Adipocyte (in vitro differentiated cells): ENCODE results near the gene PNPLA3.

Experiments
- DNase-seq: peaks from one replicate; pipeline ENCODE4 v3.0.0-alpha.2; 2015; ENCODE audit warnings: low read depth
- H3K27me3 ChIP-seq: replicated peaks from 2 replicates; pipeline ENCODE4 v1.7.0; 2013; ENCODE audit warnings: mild to moderate bottlenecking, low read length, moderate library complexity; ENCODE audit not compliant: control insufficient read depth, insufficient read depth
- H3K36me3 ChIP-seq: 2 replicates; pipeline ENCODE4 v1.7.0; 2013; ENCODE audit warnings: low read length, mild to moderate bottlenecking, moderate library complexity; ENCODE audit not compliant: control insufficient read depth, insufficient read depth, severe bottlenecking
- H3K4me1 ChIP-seq: 2 replicates; pipeline ENCODE4 v1.7.0; 2013; ENCODE audit warnings: mild to moderate bottlenecking, low read length, moderate library complexity; ENCODE audit not compliant: control insufficient read depth, insufficient read depth
- H3K4me3 ChIP-seq: 2 replicates; pipeline ENCODE4 v1.7.0; 2013; ENCODE audit warnings: mild to moderate bottlenecking, low read length, moderate library complexity
- H3K9ac ChIP-seq: 2 replicates; pipeline ENCODE4 v1.7.0; 2013; ENCODE audit warnings: mild to moderate bottlenecking, low read length, moderate library complexity
- H3K9me3 ChIP-seq: 2 replicates; pipeline ENCODE4 v1.7.0; 2013; ENCODE audit warnings: mild to moderate bottlenecking, low read length, moderate library complexity; ENCODE audit not compliant: control insufficient read depth

Gene PNPLA3

GRCh38 chr22:43955040-43955882 lies 31.7 kb downstream of the PNPLA3 start, which contains the start of gene SAMM50:
TSS of gene SAMM50 (plus strand) at chr22:43955442. CDS start at chr22:43955578, 136 bp downstream.
- peak within 1 kb of the TSS; percentile 94 for H3K9ac ChIP-seq
- no peaks in the 10 kb centered on the region for H3K9me3 ChIP-seq
- H3K4me3 ChIP-seq: peak within 1 kb of the TSS; percentile 93
- DNase-seq: peak; percentile 97
- peaks cover 32% of the 10 kb centered on the region for H3K4me1 ChIP-seq
- no peaks in the 10 kb centered on the region for H3K27me3 ChIP-seq
- H3K36me3 ChIP-seq: peaks cover 5% of the 10 kb centered on the region

- H3K27me3 ChIP-seq: no peaks in the 10 kb centered on the region
- no peaks in the 10 kb centered on the region for H3K9me3 ChIP-seq
- H3K9ac ChIP-seq: peak overlapping the region; percentile 94
- H3K4me3 ChIP-seq: peak overlapping the region; percentile 93
- H3K4me1 ChIP-seq: peaks cover 32% of the 10 kb centered on the region
- DNase-seq: peak; percentile 25
- no peaks in the 10 kb centered on the region for H3K36me3 ChIP-seq
Measured at GRCh38 chr22:43955883-43956782, 32.5 kb downstream of the PNPLA3 start.

GRCh38 chr22:43956805-43957463 lies 33.3 kb downstream of the PNPLA3 start:
- H3K9ac ChIP-seq: peak overlapping the region; percentile 94
- peak overlapping the region; percentile 93 for H3K4me3 ChIP-seq
- no peak for DNase-seq
- no peaks in the 10 kb centered on the region for H3K36me3 ChIP-seq
- H3K4me1 ChIP-seq: peaks cover 32% of the 10 kb centered on the region
- no peaks in the 10 kb centered on the region for H3K9me3 ChIP-seq
- H3K27me3 ChIP-seq: no peaks in the 10 kb centered on the region

GRCh38 chr22:43957871-43958270 lies 34.3 kb downstream of the PNPLA3 start:
- DNase-seq: no peak
- Histone ChIP-seq H3K4me3 (no peak overlapping the region), H3K36me3 (no peaks in the 10 kb centered on the region)

GRCh38 chr22:43964314-43964857 lies 40.8 kb downstream of the PNPLA3 start:
- Histone ChIP-seq H3K9me3 (no peaks in the 10 kb centered on the region), H3K36me3 (peaks cover 65% of the 10 kb centered on the region), H3K9ac (no peak overlapping the region), H3K4me3 (no peak overlapping the region), H3K4me1 (no peaks in the 10 kb centered on the region), H3K27me3 (no peaks in the 10 kb centered on the region)
- no peak for DNase-seq

More at GRCh38 chr22:43957871-43958270, 34.3 kb downstream of the PNPLA3 start:
- Histone ChIP-seq H3K4me1 (peaks cover 32% of the 10 kb centered on the region), H3K9ac (no peak overlapping the region), H3K9me3 (no peaks in the 10 kb centered on the region), H3K27me3 (no peaks in the 10 kb centered on the region)

DNA sequence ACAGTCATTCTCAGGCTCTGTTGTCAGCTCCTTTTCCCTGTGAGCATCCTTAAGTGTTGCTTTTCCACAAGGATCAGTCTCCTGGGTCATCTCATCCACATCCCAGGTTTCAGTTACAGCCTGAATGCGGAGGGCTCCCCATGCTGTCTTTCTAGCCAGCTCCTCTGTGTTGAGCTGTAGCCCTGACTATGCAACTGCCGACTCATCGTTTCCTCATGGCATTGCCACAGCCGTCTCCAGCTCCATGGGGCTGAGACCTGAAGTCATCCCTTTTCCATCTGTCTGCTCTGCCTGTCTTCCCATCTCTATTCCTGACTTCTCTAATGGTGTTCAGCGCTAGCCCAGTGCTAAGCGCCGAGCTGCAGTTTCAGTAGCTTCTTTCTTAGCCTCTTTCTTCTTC lies 43.5 kb downstream of the PNPLA3 start:
- DNase-seq: no peak
- Histone ChIP-seq H3K27me3 (no peaks in the 10 kb centered on the region), H3K4me1 (no peaks in the 10 kb centered on the region), H3K9ac (no peak overlapping the region), H3K4me3 (no peak overlapping the region), H3K36me3 (peaks cover 87% of the 10 kb centered on the region), H3K9me3 (no peaks in the 10 kb centered on the region)

- DNase-seq: no peak
- Histone ChIP-seq H3K9me3 (no peaks in the 10 kb centered on the region), H3K4me3 (no peak overlapping the region), H3K4me1 (no peaks in the 10 kb centered on the region), H3K27me3 (no peaks in the 10 kb centered on the region), H3K9ac (no peak overlapping the region), H3K36me3 (peaks cover 95% of the 10 kb centered on the region)
Measured at GRCh38 chr22:43968614-43969013, 45.0 kb downstream of the PNPLA3 start.

DNA sequence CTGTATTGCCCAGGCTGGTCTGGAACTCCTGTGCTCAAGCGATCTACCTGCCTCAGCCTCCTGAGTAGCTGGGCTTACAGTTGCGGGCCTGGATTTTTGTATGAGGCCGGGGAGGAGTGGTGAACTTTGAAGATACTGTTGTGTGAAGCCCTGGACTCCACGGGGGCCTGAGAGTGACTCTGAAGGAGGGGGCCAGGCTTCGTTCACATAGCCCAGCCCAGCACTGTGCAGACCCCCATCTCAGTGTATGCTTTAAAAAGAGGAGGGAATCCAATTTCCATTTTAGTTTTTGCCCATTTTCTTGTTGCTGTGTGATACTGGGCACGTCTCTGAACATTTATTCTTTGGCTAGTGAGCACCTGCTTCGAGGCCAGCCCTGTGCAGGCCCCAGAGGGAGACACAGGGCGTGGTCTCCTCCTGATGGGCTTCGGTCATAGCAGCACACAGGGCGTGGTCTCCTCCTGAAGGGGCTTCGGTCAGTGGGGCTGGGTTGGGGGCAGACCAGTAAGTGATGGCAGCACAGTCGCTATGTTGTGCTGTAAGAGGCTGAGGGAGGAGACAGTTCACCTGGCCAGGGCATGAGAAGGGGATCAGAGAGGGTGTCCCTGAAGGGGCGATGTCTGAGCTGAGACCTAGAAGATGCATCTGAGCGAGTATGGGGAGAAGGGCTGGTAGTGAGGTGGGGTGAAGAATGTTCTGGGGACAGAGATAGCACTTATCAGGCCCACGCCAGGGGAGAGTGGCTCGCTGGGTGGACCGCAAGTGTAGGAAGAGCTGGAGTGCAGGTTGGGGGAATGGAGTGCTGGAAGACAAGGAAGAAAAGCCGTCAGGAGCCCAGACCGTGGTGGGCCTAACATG lies 45.6 kb downstream of the PNPLA3 start:
- H3K27me3 ChIP-seq: no peaks in the 10 kb centered on the region
- no peak for DNase-seq
- no peak overlapping the region for H3K9ac ChIP-seq
- H3K36me3 ChIP-seq: peaks cover 95% of the 10 kb centered on the region
- H3K4me1 ChIP-seq: no peaks in the 10 kb centered on the region
- H3K9me3 ChIP-seq: no peaks in the 10 kb centered on the region
- H3K4me3 ChIP-seq: no peak overlapping the region

GRCh38 chr22:43969989-43970755 lies 46.6 kb downstream of the PNPLA3 start:
- no peak overlapping the region for H3K9ac ChIP-seq
- no peaks in the 10 kb centered on the region for H3K4me1 ChIP-seq
- peaks cover 95% of the 10 kb centered on the region for H3K36me3 ChIP-seq
- DNase-seq: no peak
- no peak overlapping the region for H3K4me3 ChIP-seq
- no peaks in the 10 kb centered on the region for H3K9me3 ChIP-seq
- H3K27me3 ChIP-seq: no peaks in the 10 kb centered on the region

DNA sequence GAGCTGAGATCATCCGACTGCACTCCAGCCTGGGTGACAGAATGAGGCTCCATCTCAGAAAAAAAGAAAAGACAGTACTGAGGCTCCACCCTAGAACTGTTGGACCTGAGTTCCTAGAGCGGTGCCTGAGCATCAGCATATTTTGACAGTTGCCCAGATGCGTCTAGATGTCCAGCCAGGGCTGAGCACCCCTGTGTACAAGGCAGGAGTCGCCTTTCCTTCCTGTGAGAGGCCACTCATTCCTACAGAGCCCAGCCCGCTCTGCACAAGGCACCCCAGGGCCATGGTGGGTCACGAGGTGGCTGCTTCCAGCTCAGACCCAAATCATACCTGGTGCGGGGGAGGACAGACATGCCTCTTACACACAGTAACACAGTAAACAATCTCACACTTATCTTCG lies 47.5 kb downstream of the PNPLA3 start:
- no peaks in the 10 kb centered on the region for H3K4me1 ChIP-seq
- H3K4me3 ChIP-seq: no peak overlapping the region
- H3K36me3 ChIP-seq: peaks cover 95% of the 10 kb centered on the region
- no peaks in the 10 kb centered on the region for H3K27me3 ChIP-seq
- H3K9ac ChIP-seq: no peak overlapping the region
- no peak for DNase-seq
- H3K9me3 ChIP-seq: no peaks in the 10 kb centered on the region
